ENCODE results near the gene ITPRID1. TPM values are rescaled to one million over a fixed set of nuclear protein-coding genes. Genes with fewer than 3 reads are reported as not detected.

The ITPRID1 gene
- total RNA-seq, 1 donor from 2014 or later, result not detected

DNA sequence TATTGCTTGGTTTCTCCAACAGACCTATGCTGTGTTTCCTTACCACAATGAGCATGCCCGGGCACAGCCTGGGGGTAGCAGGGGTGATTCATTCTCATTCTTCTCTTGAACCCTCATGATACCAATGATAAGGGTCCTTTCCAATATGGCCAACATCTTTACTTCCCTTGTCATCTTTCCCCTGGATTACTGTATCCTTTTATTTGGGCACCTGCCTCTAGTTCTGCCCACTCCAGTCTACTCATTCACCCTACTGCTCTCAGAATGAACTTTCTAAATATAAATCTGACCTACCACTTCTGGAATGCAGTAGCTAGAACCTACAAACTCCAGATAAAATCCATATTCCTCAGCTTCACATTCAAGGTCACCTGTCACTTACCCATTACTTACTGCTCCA lies 26.4 kb upstream of the ITPRID1 start:
- Mint-ChIP-seq H3K36me3 (ENCODE audit: low read depth) (no peaks in the 10 kb centered on the region), H3K4me1 (no peaks in the 10 kb centered on the region), H3K27me3 (ENCODE audit: low read depth) (no peaks in the 10 kb centered on the region), H3K4me3 (no peak overlapping the region), H3K9me3 (no peaks in the 10 kb centered on the region), H3K27ac (ENCODE audit: unreplicated experiment) (no peak overlapping the region)
- TF ChIP-seq, protein P1, sequence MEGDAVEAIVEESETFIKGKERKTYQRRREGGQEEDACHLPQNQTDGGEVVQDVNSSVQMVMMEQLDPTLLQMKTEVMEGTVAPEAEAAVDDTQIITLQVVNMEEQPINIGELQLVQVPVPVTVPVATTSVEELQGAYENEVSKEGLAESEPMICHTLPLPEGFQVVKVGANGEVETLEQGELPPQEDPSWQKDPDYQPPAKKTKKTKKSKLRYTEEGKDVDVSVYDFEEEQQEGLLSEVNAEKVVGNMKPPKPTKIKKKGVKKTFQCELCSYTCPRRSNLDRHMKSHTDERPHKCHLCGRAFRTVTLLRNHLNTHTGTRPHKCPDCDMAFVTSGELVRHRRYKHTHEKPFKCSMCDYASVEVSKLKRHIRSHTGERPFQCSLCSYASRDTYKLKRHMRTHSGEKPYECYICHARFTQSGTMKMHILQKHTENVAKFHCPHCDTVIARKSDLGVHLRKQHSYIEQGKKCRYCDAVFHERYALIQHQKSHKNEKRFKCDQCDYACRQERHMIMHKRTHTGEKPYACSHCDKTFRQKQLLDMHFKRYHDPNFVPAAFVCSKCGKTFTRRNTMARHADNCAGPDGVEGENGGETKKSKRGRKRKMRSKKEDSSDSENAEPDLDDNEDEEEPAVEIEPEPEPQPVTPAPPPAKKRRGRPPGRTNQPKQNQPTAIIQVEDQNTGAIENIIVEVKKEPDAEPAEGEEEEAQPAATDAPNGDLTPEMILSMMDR (conservative IDR thresholded peaks at IDR 0.05), result no peak
- DNase-seq (ENCODE audit: low read depth, low spot score), result no peak

DNA sequence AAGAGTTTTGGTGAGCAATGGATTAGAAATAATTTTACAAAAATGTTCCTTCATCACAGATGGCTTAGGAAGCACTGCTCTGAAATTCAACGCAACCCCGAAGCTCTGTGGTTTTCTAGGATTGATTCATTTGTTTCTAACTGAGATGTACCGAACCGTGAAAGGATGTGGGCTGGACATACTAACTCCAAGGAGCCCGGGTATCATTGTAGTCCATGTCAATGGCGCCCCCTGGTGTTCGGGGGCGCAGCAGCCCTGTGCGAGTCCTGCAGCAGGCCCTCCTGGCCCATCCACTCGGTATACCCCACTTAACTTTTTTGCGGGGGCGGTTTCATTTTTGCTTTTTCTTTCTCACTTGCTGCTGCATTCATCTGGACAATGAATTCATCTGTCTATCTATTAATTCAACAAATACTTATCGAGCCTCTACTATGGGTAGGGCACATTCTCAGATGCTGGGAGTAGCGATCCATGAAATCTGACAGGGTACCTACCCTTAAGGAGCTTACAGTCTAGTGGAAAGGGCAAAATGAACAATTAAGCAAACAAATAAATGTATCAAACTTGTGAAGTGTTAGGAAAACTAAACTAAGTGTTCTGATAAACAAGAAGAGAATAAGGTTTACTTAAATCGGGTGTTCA lies 25.2 kb upstream of the ITPRID1 start:
- Mint-ChIP-seq H3K27me3 (ENCODE audit: low read depth) (no peaks in the 10 kb centered on the region), H3K4me1 (peaks cover 5% of the 10 kb centered on the region), H3K36me3 (ENCODE audit: low read depth) (no peaks in the 10 kb centered on the region), H3K9me3 (peaks cover 2% of the 10 kb centered on the region), H3K27ac (ENCODE audit: unreplicated experiment) (no peak overlapping the region), H3K4me3 (no peak overlapping the region)
- peak; percentile 38 for DNase-seq (ENCODE audit: low read depth, low spot score)
- TF ChIP-seq, protein P1 (conservative IDR thresholded peaks at IDR 0.05), result peak; percentile 71

DNA sequence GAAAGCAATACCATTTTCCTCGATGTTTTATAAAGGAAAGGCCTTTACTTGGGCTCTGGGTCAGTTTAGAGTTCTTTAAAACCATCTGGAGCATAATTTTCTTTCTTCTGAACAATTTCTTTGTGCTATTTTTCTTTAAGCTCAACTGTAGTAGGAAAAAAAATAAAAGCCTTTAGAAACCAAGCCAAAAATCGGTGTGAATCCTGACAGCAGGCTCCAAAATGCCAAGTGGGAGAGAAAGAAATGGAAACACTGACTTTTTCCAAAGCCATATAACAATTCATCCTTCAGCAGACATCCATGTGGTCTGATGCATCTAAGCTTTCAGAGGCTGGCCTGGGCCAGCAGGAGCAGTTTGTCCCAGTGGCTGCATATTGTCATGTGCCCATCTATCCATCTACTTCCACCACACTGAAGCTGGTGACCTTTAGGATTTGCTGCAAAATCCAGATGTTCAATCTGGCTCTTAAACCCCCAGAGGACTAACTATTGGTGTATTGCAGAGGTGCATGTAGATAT lies 23.0 kb upstream of the ITPRID1 start:
- Mint-ChIP-seq H3K4me1 (peaks cover 17% of the 10 kb centered on the region), H3K27me3 (ENCODE audit: low read depth) (no peaks in the 10 kb centered on the region), H3K36me3 (ENCODE audit: low read depth) (no peaks in the 10 kb centered on the region), H3K4me3 (no peak overlapping the region), H3K27ac (ENCODE audit: unreplicated experiment) (no peak overlapping the region), H3K9me3 (peaks cover 2% of the 10 kb centered on the region)
- no peak for DNase-seq (ENCODE audit: low read depth, low spot score)
- TF ChIP-seq, protein P1 (conservative IDR thresholded peaks at IDR 0.05), result no peak

DNA sequence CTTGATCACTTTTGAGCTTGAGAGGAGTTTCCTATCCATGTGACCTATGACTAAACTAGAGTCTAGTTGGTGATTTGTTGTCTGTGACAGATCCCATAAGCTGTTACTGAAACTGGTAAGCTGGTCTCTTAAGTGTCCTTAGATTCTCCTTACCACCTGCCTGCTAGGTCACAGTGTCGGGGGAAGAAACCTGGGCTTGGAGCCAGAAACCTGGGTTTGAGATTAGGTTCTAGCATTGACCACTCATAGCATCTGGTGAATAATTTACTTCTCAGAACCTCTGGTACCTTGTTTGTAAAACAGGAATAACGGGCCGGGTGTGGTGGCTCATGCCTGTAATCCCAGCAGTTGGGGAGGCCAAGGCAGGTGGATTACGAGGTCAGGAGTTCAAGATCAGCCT lies 21.8 kb upstream of the ITPRID1 start:
- no peak for DNase-seq (ENCODE audit: low read depth, low spot score)

DNA sequence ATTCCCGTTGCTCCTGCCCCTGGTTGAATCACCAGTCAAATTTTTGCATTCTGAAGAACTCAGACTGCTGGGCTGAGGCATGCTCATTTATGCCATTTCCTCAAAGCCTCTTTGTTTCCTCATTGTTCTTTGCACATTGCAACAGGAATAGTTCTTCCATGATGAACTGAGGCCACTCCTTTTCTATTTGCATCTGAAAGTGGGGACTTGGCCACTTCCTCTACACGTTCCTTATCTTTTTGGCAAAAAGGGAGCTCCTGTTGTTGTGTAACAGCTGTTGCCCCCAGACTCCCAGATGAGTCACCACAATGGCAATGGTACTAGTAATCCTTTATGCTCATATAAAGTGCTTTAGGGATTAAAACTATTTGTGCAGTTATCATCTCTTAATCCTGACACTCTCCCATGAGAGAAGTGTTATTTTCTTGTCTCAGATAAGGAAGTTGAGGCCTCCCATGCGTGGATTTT lies 20.1 kb upstream of the ITPRID1 start:
- Mint-ChIP-seq H3K4me3 (no peak overlapping the region), H3K27me3 (ENCODE audit: low read depth) (no peaks in the 10 kb centered on the region), H3K27ac (ENCODE audit: unreplicated experiment) (no peak overlapping the region), H3K9me3 (peaks cover 2% of the 10 kb centered on the region), H3K4me1 (peaks cover 17% of the 10 kb centered on the region), H3K36me3 (ENCODE audit: low read depth) (no peaks in the 10 kb centered on the region)
- no peak for DNase-seq (ENCODE audit: low read depth, low spot score)
- TF ChIP-seq, protein P1 (conservative IDR thresholded peaks at IDR 0.05), result no peak

More for the DNA sequence above, 21.8 kb upstream of the ITPRID1 start:
- Mint-ChIP-seq H3K4me3 (no peak overlapping the region), H3K27me3 (ENCODE audit: low read depth) (no peaks in the 10 kb centered on the region), H3K9me3 (peaks cover 2% of the 10 kb centered on the region), H3K36me3 (ENCODE audit: low read depth) (no peaks in the 10 kb centered on the region), H3K4me1 (peaks cover 17% of the 10 kb centered on the region), H3K27ac (ENCODE audit: unreplicated experiment) (no peak overlapping the region)
- TF ChIP-seq, protein P1 (conservative IDR thresholded peaks at IDR 0.05), result no peak

Data from neural crest cell (in vitro differentiated cells).